NCI-H446 (cell line): ENCODE measurements around the gene CERS3.
A peak's percentile ranks its signal among the peaks of the same experiment; 100 is the strongest.

Source experiments
- DNase-seq, 2 experiments: peaks; one replicate each; lab custom pipeline; 2025; lab: John Stamatoyannopoulos, UW

Gene CERS3

GRCh38 chr15:100383302-100384107 lies 145.2 kb downstream of the CERS3 start:
- peak; percentile 0 to 8 for DNase-seq

- no peak for DNase-seq
These were observed 154.8 kb downstream of the CERS3 start for GRCh38 chr15:100373942-100374341.

GRCh38 chr15:100373120-100373896 lies 155.4 kb downstream of the CERS3 start:
- no peak for DNase-seq

- DNase-seq = no peak
These were observed 156.0 kb downstream of the CERS3 start for GRCh38 chr15:100372739-100373119.

GRCh38 chr15:100355342-100355741 lies 173.4 kb downstream of the CERS3 start:
- DNase-seq = no peak

GRCh38 chr15:100353449-100353848 lies 175.3 kb downstream of the CERS3 start:
- DNase-seq = no peak

- DNase-seq = no peak
These were observed 178.1 kb downstream of the CERS3 start for GRCh38 chr15:100350434-100351226.
